NCI-H1048 (cell line): ENCODE measurements around the gene UBASH3B.

Experiments used
- DNase-seq: peaks from one replicate; lab custom pipeline; 2025; lab: John Stamatoyannopoulos, UW

The UBASH3B gene

GRCh38 chr11:122755409-122755808 is 99.9 kb downstream of the UBASH3B start:
- no peak for DNase-seq

GRCh38 chr11:122755941-122756340 is 100.4 kb downstream of the UBASH3B start:
- DNase-seq: no peak

GRCh38 chr11:122756417-122756816 is 100.9 kb downstream of the UBASH3B start:
- DNase-seq: no peak

GRCh38 chr11:122757201-122757600 is 101.7 kb downstream of the UBASH3B start:
- no peak for DNase-seq

GRCh38 chr11:122758339-122758738 is 102.8 kb downstream of the UBASH3B start:
- DNase-seq: no peak

- no peak for DNase-seq
Measured at GRCh38 chr11:122758974-122759373, 103.5 kb downstream of the UBASH3B start.

GRCh38 chr11:122763108-122763507 is 107.6 kb downstream of the UBASH3B start:
- no peak for DNase-seq

GRCh38 chr11:122764371-122765090 is 109.0 kb downstream of the UBASH3B start:
- no peak for DNase-seq

GRCh38 chr11:122765487-122766131 is 110.1 kb downstream of the UBASH3B start:
- DNase-seq: no peak

- DNase-seq: no peak
Measured at GRCh38 chr11:122769126-122769780, 113.7 kb downstream of the UBASH3B start.

GRCh38 chr11:122772945-122773344 is 117.4 kb downstream of the UBASH3B start:
- DNase-seq: no peak

GRCh38 chr11:122773781-122774266 is 118.3 kb downstream of the UBASH3B start:
- DNase-seq: no peak

- no peak for DNase-seq
Measured at GRCh38 chr11:122775675-122776271, 120.3 kb downstream of the UBASH3B start.

GRCh38 chr11:122776546-122776945 is 121.0 kb downstream of the UBASH3B start:
- DNase-seq: no peak

GRCh38 chr11:122777343-122777742 is 121.8 kb downstream of the UBASH3B start:
- DNase-seq: no peak

GRCh38 chr11:122778148-122778547 is 122.6 kb downstream of the UBASH3B start:
- no peak for DNase-seq

GRCh38 chr11:122779047-122779629 is 123.6 kb downstream of the UBASH3B start:
- no peak for DNase-seq

GRCh38 chr11:122780296-122780949 is 124.9 kb downstream of the UBASH3B start:
- DNase-seq: no peak

GRCh38 chr11:122781378-122782195 is 126.1 kb downstream of the UBASH3B start:
- peak; percentile 39 for DNase-seq

GRCh38 chr11:122782222-122782621 is 126.7 kb downstream of the UBASH3B start:
- no peak for DNase-seq
